Measurements from ENCODE around the gene TCF15. TPM values are rescaled to one million over a fixed set of nuclear protein-coding genes. Genes with fewer than 3 reads are reported as not detected.

TCF15 gene
- total RNA-seq, 2 experiments from 2014 or later, result 0.23 TPM; not detected in 1

- H3K4me1 Mint-ChIP-seq (ENCODE audit: low read depth), result no peaks in the 10 kb centered on the region
- DNase-seq (no peak), ATAC-seq (no peak)
- H3K4me3 Mint-ChIP-seq, result no peak overlapping the region
- POLR2A ChIA-PET, result no interaction called here
- no peak for TF ChIP-seq CTCF (IDR thresholded peaks at IDR 0.05)
- CTCF ChIA-PET, result interaction anchor here (0.9 to 4.5 kb wide), 16 partner anchors 10 to 208 kb away, joined by 3 to 56 read pairs (median 4); partner anchors contain the start of gene CSNK2A1
- intact Hi-C loops (cut with micrococcal nuclease), result loop anchor here (2.0 to 10.0 kb wide), 2 partner anchors 82 to 172 kb away; no protein-coding TSS in a partner anchor
- H3K27ac Mint-ChIP-seq, result no peak overlapping the region
- H3K9me3 Mint-ChIP-seq, result no peaks in the 10 kb centered on the region
- H3K27me3 Mint-ChIP-seq, result peaks cover 11% of the 10 kb centered on the region
- no peaks in the 10 kb centered on the region for H3K36me3 Mint-ChIP-seq (ENCODE audit: low read depth)
Observed at GRCh38 chr20:562232-562897, 47.7 kb downstream of the TCF15 start.

- Mint-ChIP-seq H3K4me3 (no peak overlapping the region), H3K27me3 (peaks cover 5% of the 10 kb centered on the region), H3K36me3 (ENCODE audit: low read depth) (no peaks in the 10 kb centered on the region), H3K27ac (no peak overlapping the region), H3K9me3 (no peaks in the 10 kb centered on the region), H3K4me1 (ENCODE audit: low read depth) (no peaks in the 10 kb centered on the region)
- intact Hi-C loops (cut with micrococcal nuclease), result loop anchor here (2.0 to 10.0 kb wide), 2 partner anchors 83 to 173 kb away; no protein-coding TSS in a partner anchor
- CTCF ChIA-PET, result interaction anchor here (0.7 to 4.5 kb wide), 20 partner anchors 9 to 394 kb away, joined by 3 to 56 read pairs (median 4); partner anchors contain the start of gene CSNK2A1
- ATAC-seq (peak; percentile 87), DNase-seq (peak; percentile 74)
- TF ChIP-seq CTCF (IDR thresholded peaks at IDR 0.05), result peak; percentile 82
- POLR2A ChIA-PET, result no interaction called here
Observed at GRCh38 chr20:561437-562231, 48.5 kb downstream of the TCF15 start.

DNA sequence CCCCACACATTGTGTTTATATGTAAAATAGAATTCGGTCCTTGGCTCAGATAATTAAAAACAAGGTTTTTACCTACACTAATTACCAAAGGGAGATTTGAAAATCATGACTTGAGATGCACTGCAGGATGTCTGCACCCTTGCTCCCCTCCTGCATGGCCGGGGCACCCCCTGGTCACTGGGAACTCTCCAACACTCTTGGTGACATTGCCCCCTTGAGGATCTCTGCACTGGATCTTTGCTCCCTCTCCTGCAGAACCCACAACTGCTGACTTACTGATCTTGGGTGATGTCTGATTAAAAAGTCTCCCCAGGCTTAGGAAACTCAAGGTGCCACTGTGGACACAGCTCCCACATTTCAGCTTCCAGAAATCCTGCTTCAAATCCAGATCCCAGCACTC is 49.4 kb downstream of the TCF15 start:
- no peaks in the 10 kb centered on the region for H3K36me3 Mint-ChIP-seq (ENCODE audit: low read depth)
- DNase-seq, result no peak
- no peaks in the 10 kb centered on the region for H3K9me3 Mint-ChIP-seq
- intact Hi-C loops (cut with micrococcal nuclease), result loop anchor here (10.0 kb wide), 1 partner anchor 174 kb away; no protein-coding TSS in a partner anchor
- no peak overlapping the region for H3K4me3 Mint-ChIP-seq
- ChIA-PET CTCF (interaction anchor here (0.6 to 4.5 kb wide), 12 partner anchors 8 to 395 kb away, joined by 3 to 56 read pairs (median 3); no protein-coding TSS in a partner anchor), POLR2A (no interaction called here)
- peaks cover 8% of the 10 kb centered on the region for H3K27me3 Mint-ChIP-seq
- no peak for ATAC-seq
- H3K27ac Mint-ChIP-seq, result no peak overlapping the region
- TF ChIP-seq CTCF (IDR thresholded peaks at IDR 0.05), result no peak
- no peaks in the 10 kb centered on the region for H3K4me1 Mint-ChIP-seq (ENCODE audit: low read depth)

DNA sequence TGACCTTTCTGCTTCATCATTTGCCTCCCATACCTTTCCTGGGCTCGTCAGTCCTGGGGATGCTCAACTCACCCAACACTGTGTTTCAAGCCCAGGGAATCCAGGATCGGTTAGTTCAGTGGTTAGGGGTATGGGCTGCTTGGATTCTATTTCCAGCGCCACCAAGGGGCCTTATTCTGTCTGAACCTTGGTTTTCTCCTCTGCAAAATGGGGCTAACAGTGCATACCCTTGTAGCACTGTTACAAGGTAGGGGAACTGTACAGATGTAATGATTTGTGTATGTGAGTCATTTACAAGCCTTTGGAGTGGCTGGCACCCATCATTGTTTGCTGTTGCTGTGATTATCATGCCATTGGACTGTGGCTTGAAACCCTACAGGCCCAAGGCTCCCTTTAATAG is 52.0 kb downstream of the TCF15 start:
- H3K4me1 Mint-ChIP-seq (ENCODE audit: low read depth), result no peaks in the 10 kb centered on the region
- no peaks in the 10 kb centered on the region for H3K9me3 Mint-ChIP-seq
- no peak overlapping the region for H3K27ac Mint-ChIP-seq
- DNase-seq (no peak), ATAC-seq (no peak)
- ChIA-PET CTCF (no interaction called here), POLR2A (no interaction called here)
- intact Hi-C loops (cut with micrococcal nuclease), result no loop called here
- no peak for TF ChIP-seq CTCF (IDR thresholded peaks at IDR 0.05)
- H3K27me3 Mint-ChIP-seq, result peaks cover 18% of the 10 kb centered on the region
- H3K4me3 Mint-ChIP-seq, result no peak overlapping the region
- H3K36me3 Mint-ChIP-seq (ENCODE audit: low read depth), result no peaks in the 10 kb centered on the region

DNA sequence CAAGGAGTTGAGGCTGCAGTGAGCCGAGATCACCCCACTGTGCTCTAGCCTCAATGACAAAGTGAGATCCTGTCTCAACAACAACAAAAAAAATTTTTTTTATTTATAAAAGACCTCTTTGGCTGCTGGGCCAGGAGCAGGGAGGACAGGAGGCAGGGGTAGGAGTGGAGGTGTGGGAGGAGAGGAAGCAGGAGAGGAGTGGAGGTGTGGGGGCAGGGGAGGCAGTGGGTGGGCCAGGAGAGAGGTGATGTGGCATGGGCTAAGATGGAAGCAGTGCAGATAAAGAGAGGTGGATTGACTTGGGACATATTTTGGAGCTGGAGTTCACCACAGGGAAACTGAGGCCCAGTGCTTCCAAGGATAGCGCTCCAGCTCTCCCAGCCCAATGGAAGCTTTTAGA is 53.1 kb downstream of the TCF15 start:
- Mint-ChIP-seq H3K4me3 (no peak overlapping the region), H3K4me1 (ENCODE audit: low read depth) (no peaks in the 10 kb centered on the region), H3K36me3 (ENCODE audit: low read depth) (no peaks in the 10 kb centered on the region), H3K27ac (no peak overlapping the region), H3K9me3 (no peaks in the 10 kb centered on the region), H3K27me3 (peaks cover 21% of the 10 kb centered on the region)
- ChIA-PET POLR2A (no interaction called here), CTCF (interaction anchor here (0.7 kb wide), 1 partner anchor 110 kb away, joined by 3 read pairs; no protein-coding TSS in a partner anchor)
- no peak for TF ChIP-seq CTCF (IDR thresholded peaks at IDR 0.05)
- no peak for ATAC-seq
- intact Hi-C loops (cut with micrococcal nuclease), result no loop called here
- DNase-seq, result no peak

Measured in activated CD8-positive, alpha-beta T cell treated with anti-CD3 and anti-CD28 coated beads for 36 hours (primary cell).